HepG2 (cell line): ENCODE results near the gene SPNS2. TPM values are rescaled to one million over a fixed set of nuclear protein-coding genes. Genes with fewer than 3 reads are reported as not detected.

Experiments used
- ATAC-seq: fragments of 200-7000 bp; cut with Tn5 transposase; 3 replicates; pipeline ENCODE4 v1.9.1; 2020; ENCODE audit warnings: mild to moderate bottlenecking, moderate library complexity
- BruUV-seq: library from RNA; stranded (reverse); fragments of 400-500 nt; replicated peaks from 2 replicates; lab custom pipeline; 2021; lab: Mats Ljungman, UMichigan
- CTCF ChIA-PET: fragments of 300-600 bp; formaldehyde crosslinking; extraction: SDS; loops from one replicate; lab custom pipeline; 2021; ENCODE audit warnings: low total read pairs, inconsistent platforms, low intra/inter-chr PET ratio; lab: Yijun Ruan, JAX
- POLR2A ChIA-PET: fragments of 350-600 bp; sonication (Branson Sonifier 250); formaldehyde crosslinking; loops from one replicate; lab custom pipeline; 2020; ENCODE audit warnings: antibody characterized with exemption, inconsistent platforms; lab: Yijun Ruan, JAX
- DNase-seq: peaks from one replicate; pipeline ENCODE4 v3.0.0-alpha.2; 2015; ENCODE audit warnings: low spot score
- FAIRE-seq: peaks from 3 replicates; lab custom pipeline; 2011; peaks lifted over from hg19 to GRCh38; lab: Jason Lieb, UNC
- H2AFZ ChIP-seq: one replicate; pipeline ENCODE4 v1.6.1; 2011; ENCODE audit warnings: low read length, inconsistent platforms
- H3K27ac ChIP-seq: fragments of 300-600 bp; 3 replicates; pipeline ENCODE4 v1.8.0; 2011; ENCODE audit warnings: mixed run types, mild to moderate bottlenecking, mixed read lengths, low read length, inconsistent platforms; ENCODE audit not compliant: insufficient read depth; ENCODE audit errors: extremely low read length
- H3K27me3 ChIP-seq, 2 experiments: fragments of 200-600 bp in 1 of 2; 2 replicates in 1 of 2; 3 replicates in 1 of 2; pipeline versions ENCODE4 v1.6.0 to v1.8.0; 2011; ENCODE audit warnings: low read length in 2 of 2, mild to moderate bottlenecking in 2 of 2, moderate library complexity in 2 of 2, inconsistent platforms in 1 of 2; ENCODE audit not compliant: insufficient read depth in 2 of 2, control insufficient read depth in 1 of 2
- H3K36me3 ChIP-seq, 2 experiments: fragments of 200-600 bp in 1 of 2; replicated peaks in 1 of 2; 2 replicates in 1 of 2; 3 replicates in 1 of 2; pipeline versions ENCODE4 v1.5.1 to v1.8.0; 2011; ENCODE audit warnings: low read length in 2 of 2, inconsistent platforms in 1 of 2; ENCODE audit not compliant: insufficient read depth in 2 of 2, control insufficient read depth in 1 of 2
- H3K4me1 ChIP-seq: 2 replicates; pipeline ENCODE4 v1.5.1; 2012; ENCODE audit warnings: low read length, inconsistent platforms; ENCODE audit not compliant: insufficient read depth
- H3K4me2 ChIP-seq: 2 replicates; pipeline ENCODE4 v1.6.0; 2011; ENCODE audit warnings: low read depth, low read length, inconsistent platforms
- H3K4me3 ChIP-seq, 3 experiments: fragments of 200-600 bp in 1 of 3; sonication (generic), shearing (Covaris generic) in 1 of 3; replicated peaks in 1 of 3; 2 replicates each; pipeline ENCODE4 v1.5.1; 2011 to 2016; ENCODE audit warnings: low read length in 3 of 3, inconsistent platforms in 2 of 3, low read depth in 2 of 3, mild to moderate bottlenecking in 2 of 3, control low read depth in 1 of 3, mixed read lengths in 1 of 3; ENCODE audit not compliant: insufficient read depth in 1 of 3
- H3K79me2 ChIP-seq: one replicate; pipeline ENCODE4 v1.6.1; 2011; ENCODE audit warnings: low read length, inconsistent platforms; ENCODE audit not compliant: insufficient read depth
- H3K9ac ChIP-seq: 2 replicates; pipeline ENCODE4 v1.6.0; 2011; ENCODE audit warnings: mild to moderate bottlenecking, low read depth, low read length, inconsistent platforms; ENCODE audit not compliant: insufficient read depth
- H3K9me3 ChIP-seq: 2 replicates; pipeline ENCODE4 v1.5.1; 2012; ENCODE audit warnings: mild to moderate bottlenecking, low read length
- H4K20me1 ChIP-seq: 2 replicates; pipeline ENCODE4 v1.6.0; 2011; ENCODE audit warnings: inconsistent platforms, mild to moderate bottlenecking, low read length, moderate library complexity; ENCODE audit not compliant: insufficient read depth
- DRAP1 ChIP-seq: IDR thresholded peaks from 2 replicates; pipeline ENCODE4 v1.6.1; 2016; ENCODE audit warnings: missing genetic modification reagents, missing compliant biosample characterization
- ELF1 ChIP-seq: sonication (generic); formaldehyde crosslinking; IDR thresholded peaks from 2 replicates; pipeline ENCODE4 v1.4.0; 2020; ENCODE audit warnings: missing genetic modification reagents
- FIP1L1 ChIP-seq: fragments of 200-400 bp; formaldehyde crosslinking; IDR thresholded peaks from 2 replicates; pipeline ENCODE4 v1.6.1; 2018; ENCODE audit warnings: low read depth, mild to moderate bottlenecking, low read length, moderate library complexity, borderline replicate concordance; ENCODE audit not compliant: insufficient read depth
- MIXL1 ChIP-seq: IDR thresholded peaks from 2 replicates; pipeline ENCODE4 v1.6.1; 2016
- MZF1 ChIP-seq: sonication (generic); formaldehyde crosslinking; IDR thresholded peaks from 2 replicates; pipeline ENCODE4 v1.8.1; 2023; ENCODE audit warnings: mild to moderate bottlenecking, missing genetic modification reagents, borderline replicate concordance
- NPAS2 ChIP-seq: sonication (generic); formaldehyde crosslinking; IDR thresholded peaks from 2 replicates; pipeline ENCODE4 v1.8.0; 2022; ENCODE audit warnings: mild to moderate bottlenecking, missing genetic modification reagents, borderline replicate concordance
- SALL1 ChIP-seq: sonication (generic); formaldehyde crosslinking; IDR thresholded peaks from 2 replicates; pipeline ENCODE4 v1.8.0; 2022; ENCODE audit warnings: mild to moderate bottlenecking, missing genetic modification reagents
- SKIL ChIP-seq: sonication (generic); formaldehyde crosslinking; IDR thresholded peaks from 2 replicates; pipeline ENCODE4 v1.8.0; 2022; ENCODE audit warnings: missing genetic modification reagents, mild to moderate bottlenecking, moderate library complexity, borderline replicate concordance
- YEATS2 ChIP-seq: sonication (generic); formaldehyde crosslinking; IDR thresholded peaks from 2 replicates; pipeline ENCODE4 v1.4.0; 2020; ENCODE audit warnings: missing genetic modification reagents, borderline replicate concordance
- ZBED4 ChIP-seq: sonication (generic); formaldehyde crosslinking; IDR thresholded peaks from 2 replicates; pipeline ENCODE4 v1.4.0; 2020; ENCODE audit warnings: missing genetic modification reagents, borderline replicate concordance
- ZNF552 ChIP-seq: sonication (generic); formaldehyde crosslinking; IDR thresholded peaks from 2 replicates; pipeline ENCODE4 v1.9.0; 2022; ENCODE audit warnings: missing genetic modification reagents, mild to moderate bottlenecking, borderline replicate concordance
- WGBS: methylation state at CpG from one replicate; pipeline ENCODE4 v1.1.6; 2017; ENCODE audit warnings: low lambda C conversion rate; 5-methylcytosine and 5-hydroxymethylcytosine counted together
- in situ Hi-C: cut with HindIII; loops from 2 replicates; pipeline ENCODE4 v1.10.0; 2017; ENCODE audit warnings: low pct_unique_long_range_greater_than_20kb; ENCODE audit not compliant: extremely low pct_ligation_motif_present
- intact Hi-C: fragments of 100-400 bp; cut with micrococcal nuclease; formaldehyde crosslinking; loops from one replicate; pipeline ENCODE4 v1.10.0; 2022; ENCODE audit not compliant: unreplicated experiment
- polyA plus RNA-seq, 8 experiments: library from polyadenylated mRNA; depleted of rRNA in 3 of 8; stranded (reverse) in 7 of 8; unstranded in 1 of 8; fragments of >200 nt; fragmentation: Illumina TruSeq in 4 of 8; extraction: Trizol in 4 of 8; gene quantifications; 2 replicates each; pipeline versions ENCODE4 v1.2.1 to v1.2.3, GENCODE V29; 2011 to 2016; ENCODE audit warnings: low read depth in 4 of 8, missing spikeins in 1 of 8, mixed read lengths in 1 of 8; ENCODE audit not compliant: insufficient read depth in 1 of 8
- total RNA-seq, 5 experiments: library from RNA; depleted of rRNA; stranded (reverse); fragments of >200 nt; fragmentation: Illumina TruSeq; extraction: Trizol; gene quantifications; 2 replicates each; pipeline ENCODE4 v1.2.3, GENCODE V29; 2016; ENCODE audit warnings: low read depth in 1 of 5

SPNS2 gene
- total and polyA plus RNA-seq, 2 of the 13 experiments (the other 11 are each of a cell fraction or from before 2014, with no cell fraction given) = 0.01 TPM; not detected in 1

GRCh38 chr17:4509923-4510617 lies 11.4 kb downstream of the SPNS2 start:
- peaks cover 12 to 70% of the 10 kb centered on the region in 2 experiments for H3K27me3 ChIP-seq
- intact Hi-C loops = no loop called here
- no peak overlapping the region for H3K4me3 ChIP-seq
- no peak overlapping the region for H2AFZ ChIP-seq
- no peak for TF ChIP-seq SKIL
- TF ChIP-seq ZBED4 (CRISPR knock-in tag) = no peak
- no peak for TF ChIP-seq YEATS2 (CRISPR knock-in tag)
- TF ChIP-seq MIXL1 (CRISPR knock-in tag) = no peak
- no peak for TF ChIP-seq ELF1
- TF ChIP-seq NPAS2 (CRISPR knock-in tag) = no peak
- TF ChIP-seq SALL1 (CRISPR knock-in tag) = no peak
- TF ChIP-seq FIP1L1 = no peak
- no peak for TF ChIP-seq DRAP1
- no peak for TF ChIP-seq MZF1
- no peak for TF ChIP-seq ZNF552
- no peaks in the 10 kb centered on the region for H3K9me3 ChIP-seq
- BruUV-seq = no TSS peak
- H3K27ac ChIP-seq = no peak overlapping the region
- H3K9ac ChIP-seq = no peak overlapping the region
- H3K4me2 ChIP-seq = no peak overlapping the region
- no peaks in the 10 kb centered on the region for H3K4me1 ChIP-seq
- ATAC-seq (no peak), DNase-seq (no peak), FAIRE-seq (no peak)
- H4K20me1 ChIP-seq = no peaks in the 10 kb centered on the region
- ChIA-PET POLR2A (no interaction called here), CTCF (no interaction called here)
- 64% methylated on average over 16 of the region's 21 CpGs for WGBS
- in situ Hi-C loops = loop anchor here (5.0 kb wide), 1 partner anchor 88 kb away; no protein-coding TSS in a partner anchor
- H3K79me2 ChIP-seq = no peaks in the 10 kb centered on the region
- H3K36me3 ChIP-seq = no peaks in the 10 kb centered on the region
